GM21528 (cell line): ENCODE results near the gene RMDN2.
"Not testable (repeated sequence)": the region's sequence is repeated elsewhere in the genome, so short reads cannot be mapped to it uniquely, and the experiment has no call there.

Experiments
- ATAC-seq: cut with Tn5 transposase; IDR thresholded peaks from one replicate; pipeline ENCODE4 v1.9.1; 2021; ENCODE audit warnings: mild to moderate bottlenecking, moderate library complexity; ENCODE audit not compliant: unreplicated experiment, low FRiP score

The RMDN2 gene

GRCh38 chr2:37928377-37928776 is 3.3 kb downstream of the RMDN2 start:
- no peak for ATAC-seq

GRCh38 chr2:37930392-37930791 is 5.3 kb downstream of the RMDN2 start:
- not testable (repeated sequence) for ATAC-seq

GRCh38 chr2:37932873-37933272 is 7.8 kb downstream of the RMDN2 start:
- not testable (repeated sequence) for ATAC-seq

GRCh38 chr2:37934591-37935513 is 9.8 kb downstream of the RMDN2 start:
- ATAC-seq = peak; percentile 95

GRCh38 chr2:37937568-37937967 is 12.5 kb downstream of the RMDN2 start:
- ATAC-seq = not testable (repeated sequence)

GRCh38 chr2:37941267-37941666 is 16.2 kb downstream of the RMDN2 start:
- ATAC-seq = not testable (repeated sequence)

GRCh38 chr2:37944268-37944667 is 19.2 kb downstream of the RMDN2 start:
- no peak for ATAC-seq

- ATAC-seq = no peak
These were observed 22.2 kb downstream of the RMDN2 start for GRCh38 chr2:37947306-37947705.

GRCh38 chr2:37962018-37962739 is 37.1 kb downstream of the RMDN2 start:
- ATAC-seq = not testable (repeated sequence)

- ATAC-seq = not testable (repeated sequence)
These were observed 37.6 kb downstream of the RMDN2 start for GRCh38 chr2:37962740-37963121.

- not testable (repeated sequence) for ATAC-seq
These were observed 38.8 kb downstream of the RMDN2 start for GRCh38 chr2:37963901-37964300.

GRCh38 chr2:37966326-37966725 is 41.2 kb downstream of the RMDN2 start:
- ATAC-seq = no peak

GRCh38 chr2:37969731-37970130 is 44.6 kb downstream of the RMDN2 start:
- ATAC-seq = no peak

GRCh38 chr2:37971971-37972370 is 46.9 kb downstream of the RMDN2 start:
- no peak for ATAC-seq

GRCh38 chr2:37973615-37974353 is 48.7 kb downstream of the RMDN2 start:
- no peak for ATAC-seq

- no peak for ATAC-seq
These were observed 50.7 kb downstream of the RMDN2 start for GRCh38 chr2:37975808-37976207.

GRCh38 chr2:37976411-37976810 is 51.3 kb downstream of the RMDN2 start:
- no peak for ATAC-seq

GRCh38 chr2:37982147-37982582 is 57.1 kb downstream of the RMDN2 start:
- ATAC-seq = no peak

GRCh38 chr2:37982847-37983246 is 57.8 kb downstream of the RMDN2 start:
- no peak for ATAC-seq

GRCh38 chr2:37983719-37984118 is 58.6 kb downstream of the RMDN2 start:
- no peak for ATAC-seq

GRCh38 chr2:37984176-37984575 is 59.1 kb downstream of the RMDN2 start:
- ATAC-seq = no peak
